AG08396 (cell line): Measurements from ENCODE around the gene RHOBTB3.
A peak's percentile ranks its signal among the peaks of the same experiment; 100 is the strongest.
"Not testable (repeated sequence)": the region's sequence is repeated elsewhere in the genome, so short reads cannot be mapped to it uniquely, and the experiment has no call there.

Experiments used
- DNase-seq: peaks from one replicate; pipeline ENCODE4 v3.0.0; 2012; ENCODE audit warnings: low spot score, mixed read lengths

Gene RHOBTB3

GRCh38 chr5:95801961-95802360 lies 70.8 kb downstream of the RHOBTB3 start:
- DNase-seq: no peak

GRCh38 chr5:95803271-95804148 lies 72.4 kb downstream of the RHOBTB3 start:
- DNase-seq: no peak

DNA sequence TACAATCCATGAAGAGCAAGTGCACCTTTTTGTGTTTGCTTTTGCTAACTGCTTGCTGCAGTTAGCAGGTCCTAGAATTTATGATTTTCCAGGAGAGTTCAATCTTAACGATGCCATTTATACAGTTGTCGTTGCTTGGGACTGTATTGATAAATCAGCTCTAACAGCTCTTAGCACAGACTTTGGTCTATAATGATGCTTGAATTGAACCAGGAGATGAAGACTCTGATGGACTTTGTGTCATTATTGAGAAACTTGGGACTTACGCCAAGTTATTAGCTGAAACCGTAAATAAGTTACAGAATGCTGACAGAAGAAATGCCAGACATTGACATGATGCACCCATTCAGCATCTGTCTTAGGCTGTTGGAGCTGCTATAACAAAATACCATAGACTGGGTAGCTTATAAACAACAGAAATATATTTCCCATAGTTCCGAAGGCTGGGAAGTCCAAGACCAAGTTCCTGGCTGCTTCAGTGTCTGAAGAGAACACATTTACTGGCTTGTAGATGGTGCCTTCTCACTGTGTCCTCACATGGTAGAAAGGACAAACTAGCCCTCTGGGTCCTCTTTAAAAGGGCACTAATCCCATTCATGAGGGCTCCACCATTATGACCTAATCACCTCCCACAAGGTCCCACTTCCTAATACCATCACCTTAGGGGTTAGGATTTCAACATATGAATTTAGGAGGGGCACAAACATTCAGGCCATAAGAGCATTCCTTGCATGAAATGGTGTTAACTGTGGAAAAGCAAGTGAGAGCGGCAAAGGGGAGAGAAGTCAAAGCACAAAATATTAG lies 73.8 kb downstream of the RHOBTB3 start:
- DNase-seq: no peak

GRCh38 chr5:95806687-95807086 lies 75.6 kb downstream of the RHOBTB3 start:
- no peak for DNase-seq

- no peak for DNase-seq
Measured at GRCh38 chr5:95808013-95808685, 77.0 kb downstream of the RHOBTB3 start.

DNA sequence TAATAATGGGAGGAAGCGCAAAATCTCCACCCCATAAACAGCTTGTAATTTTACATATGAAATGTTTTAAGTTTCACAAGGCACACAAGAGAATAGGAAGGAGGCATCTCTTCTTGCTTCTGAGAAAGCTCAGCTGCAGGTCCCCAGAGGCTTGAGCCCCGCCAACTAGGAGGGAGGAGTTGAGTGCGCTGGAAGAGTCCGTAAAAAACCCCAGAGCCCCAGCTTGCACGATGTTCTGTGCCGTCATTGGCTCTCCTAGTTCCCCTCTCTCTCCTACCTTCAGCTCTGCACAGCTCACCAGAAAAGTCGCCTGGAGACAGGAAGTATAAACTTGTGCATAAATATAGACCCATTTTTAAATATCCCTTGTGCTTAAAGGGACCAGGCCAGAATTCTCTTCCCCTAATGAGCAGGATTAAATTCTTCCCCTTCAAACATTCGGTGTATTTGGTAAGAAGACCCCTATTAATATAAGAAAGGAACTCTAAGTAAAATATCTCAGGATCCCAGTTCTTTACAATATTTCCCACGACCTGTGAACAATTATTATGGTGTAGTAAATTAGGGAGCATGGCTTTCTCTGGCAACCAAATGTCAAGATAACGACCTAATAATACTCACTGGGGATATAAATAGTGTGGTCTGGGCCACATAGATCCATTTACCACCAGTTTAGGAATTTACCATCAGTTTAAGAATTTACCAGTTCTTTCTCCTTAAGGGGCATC lies 77.7 kb downstream of the RHOBTB3 start:
- no peak for DNase-seq

DNA sequence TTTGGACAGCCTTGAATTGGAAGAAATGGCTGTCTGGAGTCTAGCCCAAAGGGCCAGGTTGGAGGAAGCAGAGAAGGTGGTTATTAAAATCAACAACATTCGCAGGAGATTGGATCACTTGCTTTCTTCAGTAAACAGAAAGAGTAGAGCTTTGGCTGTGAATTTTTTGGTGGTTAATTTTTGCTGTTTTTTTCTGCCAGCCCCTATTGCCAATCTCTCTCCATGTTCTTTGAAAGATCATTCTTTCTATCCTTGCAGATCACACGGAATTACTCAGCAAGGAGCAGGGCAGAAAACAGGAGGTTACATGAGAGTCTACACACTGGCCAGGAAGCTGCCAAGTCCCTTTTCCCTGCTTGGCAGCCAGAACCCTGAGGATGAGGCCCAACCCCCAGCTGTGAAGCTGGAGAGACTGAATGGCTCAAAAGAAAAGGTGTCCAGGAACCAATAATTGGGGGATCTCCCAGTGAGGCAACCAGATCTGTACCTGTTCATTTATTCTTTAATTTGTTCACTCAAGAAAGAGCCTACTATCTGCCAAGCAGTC lies 78.4 kb downstream of the RHOBTB3 start:
- DNase-seq: peak; percentile 29

GRCh38 chr5:95810305-95811125 lies 79.4 kb downstream of the RHOBTB3 start:
- no peak for DNase-seq

DNA sequence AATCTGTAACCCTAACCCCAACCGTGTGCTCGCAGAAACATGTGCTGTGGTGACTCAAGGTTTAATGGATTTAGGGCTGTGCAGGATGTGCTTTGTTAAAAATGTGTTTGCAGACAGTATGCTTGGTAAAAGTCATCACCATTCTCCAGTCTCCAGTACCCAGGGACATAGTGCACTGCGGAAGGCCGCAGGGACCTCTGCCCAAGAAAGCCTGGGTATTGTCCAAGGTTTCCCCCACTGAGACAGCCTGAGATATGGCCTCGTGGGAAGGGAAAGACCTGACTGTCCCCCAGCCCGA lies 79.9 kb downstream of the RHOBTB3 start:
- DNase-seq: not testable (repeated sequence)

GRCh38 chr5:95811461-95812073 lies 80.4 kb downstream of the RHOBTB3 start:
- DNase-seq: not testable (repeated sequence)

DNA sequence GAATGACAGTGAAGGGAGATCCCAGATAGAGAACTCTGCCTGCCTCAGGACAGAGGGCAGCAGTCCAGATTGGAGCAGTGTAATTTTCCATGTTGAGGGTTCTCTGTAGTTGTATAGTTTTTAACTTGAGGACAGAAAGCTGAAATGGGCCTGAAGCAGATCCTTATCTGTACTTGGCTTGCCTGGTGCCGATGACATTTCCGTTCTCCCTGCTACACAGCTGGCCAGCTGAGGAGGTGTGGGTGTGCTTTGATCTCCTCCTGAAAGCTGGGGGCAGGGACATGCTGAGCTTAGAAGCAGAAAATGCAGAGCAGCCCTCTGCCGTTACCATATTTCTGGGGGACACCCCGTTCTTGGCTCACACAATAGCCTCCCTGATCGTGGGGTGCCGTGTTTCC lies 80.9 kb downstream of the RHOBTB3 start:
- peak; percentile 33 for DNase-seq

GRCh38 chr5:95813035-95813434 lies 81.9 kb downstream of the RHOBTB3 start:
- not testable (repeated sequence) for DNase-seq

DNA sequence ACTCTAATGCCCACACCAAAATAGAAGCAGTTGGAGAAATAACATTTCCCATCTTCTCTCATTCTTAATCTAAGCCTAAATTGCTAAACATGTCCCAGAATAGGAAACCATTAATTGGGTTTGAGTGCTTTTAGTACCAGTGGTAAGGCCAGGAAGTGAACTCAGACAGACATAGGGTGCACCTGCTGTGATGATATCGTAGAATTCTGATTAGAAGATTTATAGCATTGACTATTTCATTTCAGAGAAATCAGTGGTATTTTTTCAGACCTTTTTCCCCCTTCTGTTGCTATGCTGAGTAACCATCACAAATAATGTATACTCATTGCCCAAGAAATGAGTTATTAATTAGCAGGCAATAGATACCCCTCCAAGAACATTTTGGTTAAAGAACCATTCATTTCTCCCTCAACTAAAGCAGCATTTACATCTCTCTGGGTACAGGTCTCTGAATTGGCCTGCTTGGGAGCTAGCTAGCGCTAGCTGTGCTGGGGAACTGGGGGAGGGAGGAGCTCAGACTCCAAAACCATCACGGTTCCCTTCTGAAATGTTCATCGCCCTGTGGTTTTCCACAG lies 84.1 kb downstream of the RHOBTB3 start:
- no peak for DNase-seq

GRCh38 chr5:95816341-95816740 lies 85.2 kb downstream of the RHOBTB3 start:
- no peak for DNase-seq

DNA sequence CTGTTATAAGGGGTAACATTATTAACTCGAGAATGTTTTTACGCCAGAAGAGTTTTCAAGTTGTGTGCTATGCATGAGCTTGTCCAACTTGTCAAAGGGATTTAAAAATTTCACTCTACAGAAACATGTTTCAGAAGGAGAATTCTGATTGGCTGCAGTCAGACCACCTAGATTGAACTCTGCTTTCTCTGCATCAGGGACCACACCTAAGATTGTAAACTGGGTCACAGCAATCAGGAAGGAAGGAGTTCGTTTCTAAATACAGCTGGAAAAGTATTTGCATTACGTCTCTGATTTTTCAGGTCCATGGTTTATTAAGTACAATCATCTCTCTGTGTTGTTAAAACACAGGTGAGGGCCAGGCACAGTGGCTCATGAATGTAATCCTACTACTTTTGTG lies 85.6 kb downstream of the RHOBTB3 start:
- DNase-seq: no peak

DNA sequence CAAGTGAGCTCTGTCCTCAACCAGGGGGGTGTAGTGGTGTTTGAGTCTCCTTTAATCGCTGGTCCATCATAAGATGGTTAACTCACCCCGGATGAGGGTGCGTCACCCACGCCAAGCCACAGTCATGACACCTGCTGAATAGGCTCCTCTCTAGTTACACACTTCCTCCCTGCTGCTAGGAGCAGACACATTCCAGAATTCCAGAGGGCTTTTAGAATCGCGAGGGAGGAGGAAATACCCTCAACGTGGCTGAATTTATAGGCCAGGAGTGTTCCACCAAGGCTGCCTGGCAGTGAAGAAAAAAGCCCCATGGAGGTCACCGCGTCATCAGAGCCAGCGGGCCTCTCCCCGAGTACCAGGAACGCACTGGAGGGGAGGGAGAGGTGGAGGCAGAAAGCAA lies 86.3 kb downstream of the RHOBTB3 start:
- DNase-seq: no peak

DNA sequence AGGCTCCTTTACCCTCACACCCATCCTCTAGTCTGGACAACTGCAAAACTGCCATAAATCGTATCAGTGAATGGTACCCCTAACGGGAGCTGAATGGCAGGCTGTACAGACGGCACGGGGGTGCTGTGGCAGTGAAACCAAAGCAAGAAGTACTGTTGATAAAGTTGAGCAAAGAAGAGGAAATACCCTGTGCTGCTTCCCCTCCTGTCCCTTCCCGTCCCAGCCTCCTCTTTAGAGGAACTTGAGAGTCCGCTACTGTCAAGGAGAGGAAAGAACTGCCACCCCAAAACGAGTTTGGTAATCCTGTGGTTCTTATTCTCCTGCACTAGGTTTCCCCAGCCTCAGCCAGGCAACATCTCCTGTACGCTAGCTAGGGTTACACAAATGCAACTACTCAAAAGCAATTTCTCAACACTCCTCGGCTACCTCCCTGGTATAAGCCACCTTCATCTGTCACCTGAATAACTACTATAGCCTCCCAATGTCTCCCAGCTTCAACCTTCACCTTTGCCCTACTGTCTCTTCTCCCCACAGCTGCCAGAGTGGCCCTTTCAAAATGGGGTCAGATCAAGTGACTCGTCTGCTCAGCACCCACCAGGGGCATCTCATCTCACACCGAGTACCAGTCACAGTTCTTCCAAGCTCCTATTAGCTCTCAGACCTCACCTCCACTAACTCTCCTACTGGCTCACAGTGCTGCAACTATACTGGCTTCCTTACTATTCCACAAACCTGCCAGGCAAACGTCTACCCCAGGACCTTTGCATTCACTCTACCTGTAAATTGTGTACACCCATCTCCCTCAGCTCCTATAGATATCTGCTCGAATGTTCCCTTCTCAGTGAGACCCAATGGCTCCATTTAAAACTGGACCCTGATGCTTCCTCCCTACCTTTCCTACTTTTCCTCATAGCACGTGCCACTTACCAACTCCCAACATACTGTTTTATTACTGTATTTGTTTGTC lies 87.3 kb downstream of the RHOBTB3 start:
- DNase-seq: no peak

GRCh38 chr5:95821110-95822021 lies 90.2 kb downstream of the RHOBTB3 start:
- DNase-seq: no peak
